ENCODE data around the gene LYSMD2.

LYSMD2 gene

DNA sequence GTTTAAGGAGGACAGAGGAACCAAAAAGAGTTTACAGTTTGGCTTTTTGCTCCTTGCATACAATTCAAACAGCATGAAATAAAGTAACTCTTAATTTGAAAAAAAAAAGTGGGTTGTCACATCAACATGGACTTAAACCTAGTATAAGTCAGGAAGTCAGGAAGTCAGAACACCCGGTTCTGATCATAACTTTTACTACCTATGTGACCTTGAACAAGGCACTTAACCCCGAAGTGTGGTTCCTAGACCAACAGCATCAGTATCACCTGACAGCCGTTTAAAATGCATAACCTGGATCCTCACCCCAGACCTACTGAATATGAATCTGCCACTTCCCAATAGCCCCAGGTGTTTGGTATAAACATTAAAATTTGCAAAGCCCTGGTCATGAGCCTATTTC is 18.7 kb downstream of the LYSMD2 start:
- DNase-seq = no peak

DNA sequence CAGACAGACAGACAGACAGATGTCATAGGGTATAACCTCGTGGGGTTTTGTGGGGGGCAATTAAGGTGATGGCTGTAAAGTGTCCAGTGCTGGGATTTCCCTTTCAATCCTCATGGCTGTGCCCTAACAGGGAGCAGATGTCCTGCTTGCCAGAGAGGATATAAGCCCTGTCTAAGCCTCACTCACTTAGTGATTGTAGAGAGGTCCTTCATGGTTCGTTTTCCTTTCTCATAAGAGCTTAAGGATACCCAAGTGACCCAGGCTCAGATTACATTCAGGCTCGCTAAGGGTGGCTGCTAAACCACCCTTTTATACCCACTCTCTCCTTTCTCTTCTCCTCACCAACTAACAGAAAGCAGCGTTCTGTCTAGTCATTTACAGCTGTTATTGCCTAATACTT is 19.2 kb downstream of the LYSMD2 start:
- no peak for DNase-seq

DNA sequence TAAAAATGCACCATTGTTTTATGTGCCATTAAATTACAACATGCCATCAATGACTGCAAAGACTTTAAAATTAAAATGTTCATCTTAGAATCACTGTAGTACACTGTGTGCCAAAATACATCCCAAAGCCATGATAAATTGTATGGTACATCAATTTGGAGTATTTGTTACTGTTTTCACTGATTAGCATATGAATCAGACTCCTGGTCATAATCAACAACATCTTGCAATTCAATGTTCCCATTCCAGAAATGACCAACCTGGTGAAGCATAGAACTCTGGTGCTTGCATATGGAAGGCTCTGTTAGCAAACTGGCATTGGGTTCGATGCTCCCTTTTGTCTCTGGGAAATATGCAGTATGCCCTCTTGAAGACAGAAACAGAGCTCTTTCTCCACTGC is 22.5 kb downstream of the LYSMD2 start:
- no peak for DNase-seq

DNA sequence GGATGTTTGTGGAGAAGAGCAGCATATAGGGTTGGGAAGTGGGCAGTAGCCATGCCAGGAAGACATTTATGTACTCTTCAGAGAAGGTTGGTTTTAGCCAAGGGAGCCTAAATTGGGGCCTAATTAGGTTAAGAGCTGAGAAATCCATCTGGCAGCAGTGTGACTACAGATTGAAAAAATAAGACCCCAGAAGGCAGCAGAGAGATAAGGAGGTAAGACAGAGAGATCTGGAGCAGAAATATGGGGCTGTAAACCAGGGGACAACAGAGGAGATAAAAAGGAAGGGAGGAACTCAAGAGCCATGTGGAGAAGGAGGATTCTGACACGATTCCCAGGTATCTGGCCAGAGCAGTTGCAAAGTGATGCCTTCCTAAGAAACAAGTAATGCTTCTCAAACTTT is 23.3 kb downstream of the LYSMD2 start:
- DNase-seq = no peak

DNA sequence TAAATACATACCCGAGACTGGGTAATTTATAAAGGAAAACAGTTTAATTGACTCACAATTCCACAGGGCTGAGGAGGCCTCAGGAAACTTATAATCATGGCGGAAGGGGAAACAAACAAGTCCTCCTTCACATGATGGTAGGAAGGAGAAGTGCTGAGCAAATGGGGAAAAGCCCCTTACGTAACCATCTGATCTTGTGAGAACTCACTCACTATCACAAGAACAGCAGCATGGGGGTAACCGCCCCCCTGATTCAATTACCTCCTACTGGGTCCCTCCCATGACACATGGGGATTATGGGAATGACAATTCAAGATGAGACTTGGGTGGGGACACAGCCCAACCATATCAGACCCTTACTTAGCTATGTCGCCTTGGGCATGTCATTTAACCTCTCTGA is 28.4 kb downstream of the LYSMD2 start:
- DNase-seq = no peak

DNA sequence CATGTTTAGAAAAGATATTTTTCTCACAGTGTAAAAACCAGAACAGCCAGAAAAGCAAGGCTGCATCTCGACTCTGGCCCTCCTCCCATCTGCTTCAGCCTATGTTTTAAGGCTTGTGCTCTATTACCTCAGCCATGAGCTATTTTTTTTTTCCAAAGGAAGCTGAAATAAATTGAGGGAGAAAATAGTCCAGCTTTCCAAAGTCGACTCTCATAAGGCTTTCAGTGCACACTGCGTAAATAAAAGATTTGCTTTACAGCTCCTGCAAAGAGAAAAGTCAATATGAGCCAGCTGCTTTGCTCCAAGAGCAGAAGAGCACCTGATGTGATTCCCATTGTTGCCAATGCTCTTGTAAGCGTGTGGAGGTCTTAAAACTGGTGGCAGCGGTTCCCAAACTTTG is 29.4 kb downstream of the LYSMD2 start:
- no peak for DNase-seq

DNA sequence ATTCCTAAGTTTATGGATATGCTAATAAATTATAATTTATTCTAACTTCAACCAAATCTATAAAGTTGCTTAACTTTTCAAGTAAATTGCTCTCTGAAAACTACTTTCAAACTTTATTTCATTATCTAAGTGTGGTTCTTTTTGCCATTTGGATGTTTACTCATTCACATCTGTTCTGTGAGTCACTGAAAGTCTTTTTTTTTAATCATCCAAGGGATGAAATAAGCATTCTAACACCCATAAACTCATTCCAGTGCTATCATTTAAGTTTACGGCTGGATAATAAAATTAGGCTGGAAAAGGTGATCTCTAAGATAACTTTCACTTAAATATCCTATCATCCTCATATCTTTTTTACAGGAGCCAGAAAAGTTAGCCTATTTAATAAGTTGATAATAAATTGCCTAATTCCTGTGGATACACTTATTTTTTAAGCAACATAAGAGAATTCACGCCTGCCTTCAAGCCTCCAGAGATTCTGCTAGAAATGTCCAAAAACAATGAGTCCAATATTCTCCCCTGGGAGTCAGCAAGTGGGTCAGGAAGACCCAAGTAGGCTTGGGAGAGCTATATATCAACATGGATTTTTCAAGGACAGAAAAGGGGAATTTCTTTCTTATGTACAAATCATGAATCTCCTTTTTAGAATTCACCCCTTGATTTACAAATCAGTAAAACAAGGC is 30.4 kb downstream of the LYSMD2 start:
- DNase-seq = no peak

DNA sequence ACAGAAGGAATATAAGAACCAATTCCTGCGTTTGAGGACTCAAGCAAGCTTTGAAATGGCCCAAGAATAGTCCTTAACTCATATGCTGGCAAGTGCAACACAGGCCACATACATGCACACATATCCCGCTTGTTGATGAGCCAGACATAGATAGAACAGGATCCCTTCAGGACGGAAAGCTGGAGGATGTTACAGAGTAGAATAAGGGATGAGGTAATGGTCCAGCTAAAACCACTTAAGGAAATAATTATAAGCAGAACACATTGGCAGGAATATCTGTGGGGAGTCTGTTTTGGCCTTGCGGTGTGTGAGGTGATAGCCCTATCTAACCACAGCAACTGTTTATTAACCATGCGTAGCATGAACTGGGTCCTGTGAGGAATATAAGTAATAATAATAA is 31.2 kb downstream of the LYSMD2 start:
- no peak for DNase-seq

DNA sequence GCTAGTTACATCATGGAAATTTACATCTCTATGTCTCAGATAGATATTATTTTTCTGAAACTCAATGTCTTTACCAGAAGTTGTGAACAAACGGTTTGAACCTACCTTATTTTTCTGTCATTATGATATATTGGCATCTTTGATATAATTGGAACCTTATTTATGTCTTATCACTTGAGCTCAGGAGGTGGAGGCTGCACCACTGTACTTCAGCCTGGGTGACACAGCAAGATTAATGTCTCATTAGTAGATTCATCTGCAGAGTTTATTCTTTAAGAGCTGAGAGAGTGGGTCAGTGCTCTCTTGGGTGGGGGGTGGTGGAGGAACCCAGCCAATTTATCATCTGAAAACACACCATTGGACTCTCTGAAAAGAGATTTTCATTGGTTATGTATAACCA is 34.7 kb downstream of the LYSMD2 start:
- no peak for DNase-seq

DNA sequence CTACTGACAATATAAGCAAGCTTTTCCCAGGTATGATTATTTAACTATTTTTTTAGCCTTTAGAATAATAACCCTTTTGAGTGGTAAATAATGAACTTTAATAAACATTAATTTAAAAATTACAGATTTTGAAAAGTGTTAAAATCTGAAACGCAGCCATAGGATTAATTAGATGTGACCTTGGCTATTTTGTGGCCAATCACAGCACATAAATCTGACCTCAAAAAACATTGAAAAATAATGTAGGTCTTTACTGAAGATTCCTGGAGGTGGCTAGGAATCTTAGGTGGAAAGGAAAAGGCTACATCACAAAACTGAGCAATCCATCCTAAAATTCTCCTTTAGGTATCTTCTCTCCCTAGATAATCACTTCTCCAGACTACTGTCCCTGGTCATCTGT is 38.1 kb downstream of the LYSMD2 start:
- DNase-seq = no peak

DNA sequence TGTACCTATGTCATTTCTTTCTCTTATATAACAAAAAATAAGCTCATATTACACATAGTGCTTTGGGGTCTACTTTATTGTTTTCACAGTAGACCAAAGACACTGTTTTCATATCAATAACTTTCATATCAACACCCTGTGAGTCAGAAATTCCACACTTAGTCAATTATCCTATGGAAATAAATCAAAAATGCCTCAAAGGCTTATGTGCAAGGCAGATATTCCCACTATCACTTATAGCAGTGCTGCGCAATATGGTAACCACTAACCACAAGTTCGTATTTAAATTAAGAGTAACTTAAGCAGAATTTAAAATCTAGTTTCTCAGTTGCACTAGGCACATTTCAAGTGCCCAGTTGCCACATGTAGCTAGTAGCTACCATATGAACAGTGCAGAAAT is 40.3 kb downstream of the LYSMD2 start:
- DNase-seq = no peak

DNA sequence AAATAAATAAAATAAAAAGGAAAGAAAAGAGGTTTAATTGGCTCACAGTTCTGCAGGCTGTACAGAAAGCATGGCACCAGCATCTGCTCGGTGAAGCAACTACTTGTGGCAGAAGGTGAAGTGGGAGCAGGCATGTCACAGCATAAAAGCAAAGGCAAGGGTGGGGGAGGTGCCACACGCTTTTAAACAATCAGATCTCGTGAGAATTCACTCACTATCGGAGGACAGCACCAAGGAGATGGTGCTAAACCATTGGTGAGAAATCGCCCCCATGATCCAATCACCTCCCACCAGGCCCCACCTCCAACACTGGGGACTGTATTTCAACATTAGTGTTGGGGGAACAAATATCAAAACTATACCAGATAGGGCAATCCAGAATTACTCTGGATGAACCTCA is 40.9 kb downstream of the LYSMD2 start:
- no peak for DNase-seq

DNA sequence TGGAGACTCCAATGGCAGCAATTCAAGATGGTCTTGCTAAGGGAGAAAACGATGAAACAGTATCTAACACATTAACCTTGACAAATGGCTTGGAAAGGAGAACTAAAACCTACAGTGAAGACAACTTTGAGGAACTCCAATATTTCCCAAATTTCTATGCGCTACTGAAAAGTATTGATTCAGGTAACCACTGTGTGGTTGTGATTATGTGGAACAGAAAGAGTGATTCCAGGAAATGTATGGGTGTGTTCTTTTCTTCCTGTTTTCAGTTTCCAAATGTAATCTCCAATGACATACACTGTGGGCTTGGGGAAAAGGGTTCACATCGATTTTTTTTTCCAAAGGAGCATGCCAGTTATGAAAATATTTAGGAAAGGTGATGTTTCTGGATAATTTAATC is 45.3 kb downstream of the LYSMD2 start:
- DNase-seq = no peak

DNA sequence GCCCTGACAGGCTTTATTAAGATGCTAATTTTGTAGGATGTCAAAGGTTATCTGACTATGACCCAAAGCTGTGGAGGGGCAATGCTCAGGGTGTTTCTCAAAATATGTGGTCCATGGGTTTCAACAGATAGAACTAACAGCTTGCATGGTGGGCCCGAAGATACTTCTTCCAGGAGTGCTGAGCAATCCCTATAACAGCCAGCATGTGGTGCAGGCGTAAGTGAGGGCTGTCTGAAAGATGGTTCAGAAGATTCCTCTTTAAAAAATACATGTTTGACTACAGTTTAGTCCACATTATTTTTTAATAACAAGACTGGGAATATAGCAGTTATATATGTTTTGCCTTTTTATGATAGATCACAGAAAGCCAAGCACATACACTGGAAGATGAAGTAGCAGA is 48.6 kb downstream of the LYSMD2 start:
- DNase-seq = no peak

DNA sequence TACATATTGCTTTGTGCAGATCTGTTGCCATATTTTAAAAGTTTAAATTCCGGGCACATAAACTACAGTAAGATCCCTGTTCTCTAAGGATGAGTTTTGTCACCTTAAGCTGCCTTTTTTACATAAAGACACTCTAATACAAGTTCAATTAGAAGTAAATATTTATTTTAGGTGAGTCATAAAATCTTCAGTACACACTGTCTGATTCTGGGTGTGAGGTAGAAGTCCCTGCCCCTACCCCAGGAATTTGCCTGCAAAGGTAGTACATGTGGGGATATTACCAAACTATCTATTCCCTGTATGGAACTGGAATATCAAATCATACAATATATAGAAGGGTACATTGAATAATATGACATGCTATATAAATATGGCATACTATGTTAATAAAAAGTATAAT is 49.9 kb downstream of the LYSMD2 start:
- DNase-seq = no peak

DNA sequence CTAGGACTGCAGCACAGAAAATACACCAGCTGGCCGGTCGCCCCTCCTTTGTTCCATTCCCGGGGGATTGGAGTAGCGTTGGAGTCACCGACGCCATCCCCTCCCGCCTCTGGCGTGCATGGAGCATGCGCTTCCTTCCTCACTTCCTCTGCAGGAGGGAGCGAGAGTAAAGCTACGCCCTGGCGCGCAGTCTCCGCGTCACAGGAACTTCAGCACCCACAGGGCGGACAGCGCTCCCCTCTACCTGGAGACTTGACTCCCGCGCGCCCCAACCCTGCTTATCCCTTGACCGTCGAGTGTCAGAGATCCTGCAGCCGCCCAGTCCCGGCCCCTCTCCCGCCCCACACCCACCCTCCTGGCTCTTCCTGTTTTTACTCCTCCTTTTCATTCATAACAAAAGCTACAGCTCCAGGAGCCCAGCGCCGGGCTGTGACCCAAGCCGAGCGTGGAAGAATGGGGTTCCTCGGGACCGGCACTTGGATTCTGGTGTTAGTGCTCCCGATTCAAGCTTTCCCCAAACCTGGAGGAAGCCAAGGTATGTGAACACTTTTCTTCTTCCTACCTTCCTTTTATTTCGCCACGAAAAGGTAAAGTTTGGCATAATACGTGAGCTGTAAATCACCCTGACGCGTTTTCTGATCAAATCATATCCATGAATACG is 56.0 kb downstream of the LYSMD2 start, which contains the start of gene SCG3:
TSS of gene SCG3 (plus strand) at position 201 of the 661 bp plus-strand sequence. CDS start at position 454, 253 bp downstream.
- peak; percentile 40 for DNase-seq

DNA sequence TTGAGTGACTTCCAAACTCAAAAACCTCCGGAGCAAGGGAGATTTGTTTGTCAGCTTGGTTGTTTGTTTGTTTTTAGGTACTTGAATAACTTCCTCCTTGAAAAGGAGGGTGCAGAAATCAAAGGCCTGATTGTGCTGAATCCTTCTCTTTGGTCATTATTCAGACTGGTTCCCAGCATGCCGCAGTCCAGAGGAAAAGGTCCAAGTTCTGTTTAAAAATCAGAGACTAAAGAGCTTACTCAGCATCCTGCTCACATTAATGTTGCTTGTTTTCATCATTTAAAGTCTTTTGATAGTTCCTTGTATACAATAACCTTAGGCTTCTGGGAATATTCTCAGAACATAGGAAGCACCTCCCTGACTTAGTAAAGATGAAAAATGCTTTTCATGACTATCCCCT is 57.1 kb downstream of the LYSMD2 start:
- DNase-seq = no peak

DNA sequence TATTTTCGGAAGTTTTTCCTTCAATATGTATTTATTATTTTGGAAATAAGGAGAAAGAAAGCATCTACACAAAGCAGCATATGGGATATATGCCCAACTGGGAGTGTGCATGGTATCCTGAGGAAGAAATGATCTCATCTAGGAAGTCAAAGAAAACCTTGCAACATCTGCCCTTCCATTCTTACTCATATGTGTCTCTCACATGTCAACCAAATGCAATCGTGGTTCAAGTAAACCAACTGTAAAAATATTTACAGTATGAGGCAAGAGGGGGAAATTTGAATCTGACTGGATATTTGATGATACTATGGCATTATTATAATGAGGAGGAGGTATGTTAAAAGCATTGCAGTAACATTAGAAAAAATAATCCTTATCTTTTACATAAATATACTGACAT is 59.4 kb downstream of the LYSMD2 start:
- no peak for DNase-seq

DNA sequence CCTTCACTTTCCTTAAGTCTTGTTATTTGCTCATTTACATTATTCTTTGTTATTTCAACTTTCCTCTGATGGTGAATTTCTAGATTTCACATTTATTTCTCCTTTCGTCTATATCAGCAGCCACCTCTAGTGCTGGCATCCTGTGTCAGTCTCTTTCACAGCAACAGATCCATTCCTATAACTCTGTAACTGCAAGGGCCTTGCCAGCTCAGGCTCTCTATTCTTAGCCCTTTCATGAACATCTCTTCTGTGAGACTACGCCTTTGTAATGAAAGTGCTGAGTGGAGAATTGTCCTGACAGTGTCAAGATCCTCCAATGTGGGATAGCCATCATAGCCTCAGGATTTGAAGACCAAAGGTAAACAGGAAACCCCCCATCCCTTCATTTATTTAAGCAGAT is 60.0 kb downstream of the LYSMD2 start:
- DNase-seq = no peak

DNA sequence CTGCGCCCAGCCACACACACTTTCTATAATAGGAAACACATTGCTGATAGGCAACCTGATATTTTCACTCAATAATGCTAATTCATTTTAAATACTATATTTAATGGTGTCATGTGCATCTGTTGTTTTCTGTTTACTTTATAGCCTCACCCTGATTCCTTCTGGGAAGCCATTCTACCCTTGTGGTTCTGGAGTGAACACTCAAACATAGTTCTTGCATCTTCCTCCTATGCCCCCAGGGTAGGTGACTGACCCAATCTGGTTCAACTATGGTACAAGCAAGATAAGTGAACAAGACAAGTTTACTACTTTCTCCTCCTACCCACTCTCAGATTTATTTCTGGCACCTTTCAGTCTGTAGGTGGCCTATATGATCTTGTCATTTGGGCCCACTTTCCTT is 60.4 kb downstream of the LYSMD2 start:
- DNase-seq = no peak

DNA sequence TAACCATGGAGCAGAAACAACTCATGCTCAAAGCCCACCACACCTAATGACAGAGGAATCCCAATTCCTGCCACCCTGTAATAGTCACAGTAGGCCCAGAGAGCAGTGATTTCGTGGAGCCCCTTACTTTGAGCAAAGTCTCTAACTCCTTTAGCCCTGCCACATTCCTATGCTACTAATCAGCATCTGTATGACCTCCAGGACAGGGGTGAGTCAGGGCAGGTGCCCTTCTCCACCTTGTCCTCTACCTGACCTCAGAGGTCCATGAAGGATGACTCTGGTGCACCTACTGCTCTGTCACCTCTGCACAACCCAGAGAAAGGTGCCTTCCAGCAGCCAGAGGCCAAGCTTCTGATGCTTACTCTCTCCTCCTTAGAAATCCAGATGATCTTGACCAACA is 62.2 kb downstream of the LYSMD2 start:
- DNase-seq = no peak
